ENCODE measurements around the gene PRSS38.

The PRSS38 gene

DNA sequence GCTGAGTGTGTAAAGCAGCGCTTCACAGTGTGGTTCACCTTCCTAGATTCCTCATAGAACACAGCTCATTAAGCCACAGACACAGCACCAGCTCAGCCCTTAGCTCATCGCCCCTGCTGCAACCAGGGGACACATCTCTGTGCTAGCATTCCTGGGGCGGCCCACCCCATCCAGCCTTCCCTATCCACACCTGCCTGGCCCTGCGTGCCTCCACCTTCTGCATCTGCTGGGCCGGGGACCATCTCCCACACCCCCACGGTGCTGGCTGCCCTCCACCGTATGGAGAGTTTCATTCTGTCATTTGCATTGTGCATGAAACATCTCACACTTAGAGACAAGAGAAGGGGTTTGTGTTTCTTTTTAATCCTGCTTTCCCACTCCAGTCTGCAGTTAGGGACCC lies 35.8 kb upstream of the PRSS38 start:
- DNase-seq, result no peak

DNA sequence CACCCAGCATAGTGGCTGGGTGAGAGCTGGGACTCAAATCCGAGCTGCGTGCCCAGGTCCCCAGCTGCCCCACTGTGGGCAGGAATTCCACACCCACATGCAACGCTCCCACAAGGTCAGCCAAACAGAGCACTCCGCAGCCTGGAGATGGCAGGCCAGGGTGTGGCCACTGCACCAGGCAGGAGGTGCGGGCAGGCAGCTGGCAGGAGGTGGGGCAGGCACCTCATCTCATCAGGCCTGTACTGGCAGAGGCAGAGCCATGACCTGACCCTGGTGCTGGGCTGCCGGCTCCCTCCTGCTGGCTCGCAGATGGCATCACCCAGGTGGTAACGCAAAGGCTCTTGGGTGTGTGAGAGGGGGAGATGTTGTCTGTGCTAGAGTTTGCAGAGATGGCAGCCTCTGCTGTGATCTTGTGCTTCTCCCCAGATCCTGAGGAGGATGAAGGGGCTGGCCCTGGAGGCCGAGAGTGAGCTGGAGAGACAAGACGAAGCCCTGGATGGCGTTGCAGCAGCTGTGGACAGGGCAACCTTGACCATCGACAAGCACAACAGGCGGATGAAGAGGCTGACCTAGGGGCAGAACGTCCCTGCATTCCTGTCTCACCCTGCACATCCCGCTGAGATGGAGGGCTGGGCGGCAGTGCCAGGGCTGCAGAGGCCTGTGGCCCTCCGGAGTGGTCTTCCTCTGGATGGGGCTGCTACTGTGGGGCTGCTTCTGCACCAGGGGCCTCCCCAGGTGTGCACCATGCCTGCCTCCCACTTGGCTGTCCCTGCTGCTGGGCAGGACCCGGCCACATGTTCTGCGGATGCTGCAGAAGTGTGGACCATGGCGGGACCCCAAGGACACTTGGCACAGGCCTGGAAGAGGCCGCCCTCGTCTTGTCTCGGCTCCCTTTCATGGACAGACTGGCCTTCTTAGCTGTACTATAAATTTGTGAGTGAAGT lies 35.1 kb upstream of the PRSS38 start:
- DNase-seq, result no peak

DNA sequence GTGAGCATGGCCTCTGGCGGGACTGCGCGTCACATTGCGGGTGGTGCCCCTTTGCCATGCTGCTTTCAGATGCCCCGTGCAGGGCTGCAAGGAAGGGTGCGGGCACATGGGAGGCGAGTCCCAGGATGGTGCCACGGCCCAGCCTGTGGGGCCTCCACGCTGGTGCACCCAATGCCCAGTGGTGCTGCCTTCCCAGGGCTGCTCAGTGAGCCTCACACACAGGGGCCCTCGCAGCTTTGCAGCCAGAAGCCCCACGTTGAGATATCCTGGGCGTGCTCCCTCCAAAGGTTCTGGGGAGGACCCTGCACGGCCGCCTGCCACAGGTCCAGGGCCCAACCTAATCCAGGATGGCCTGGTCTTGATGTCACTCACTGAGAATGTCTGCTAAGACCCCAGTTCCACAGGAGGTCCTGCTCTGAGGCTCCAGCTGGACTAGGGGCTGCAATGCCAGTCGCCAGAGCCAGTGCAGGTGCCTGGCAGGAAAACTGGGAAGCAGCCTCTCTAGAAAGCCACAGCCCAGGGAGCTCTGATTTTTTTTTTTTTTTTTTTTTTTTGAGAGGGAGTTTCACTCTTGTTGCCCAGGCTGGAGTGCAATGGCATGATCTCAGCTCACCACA lies 34.1 kb upstream of the PRSS38 start:
- no peak for DNase-seq

DNA sequence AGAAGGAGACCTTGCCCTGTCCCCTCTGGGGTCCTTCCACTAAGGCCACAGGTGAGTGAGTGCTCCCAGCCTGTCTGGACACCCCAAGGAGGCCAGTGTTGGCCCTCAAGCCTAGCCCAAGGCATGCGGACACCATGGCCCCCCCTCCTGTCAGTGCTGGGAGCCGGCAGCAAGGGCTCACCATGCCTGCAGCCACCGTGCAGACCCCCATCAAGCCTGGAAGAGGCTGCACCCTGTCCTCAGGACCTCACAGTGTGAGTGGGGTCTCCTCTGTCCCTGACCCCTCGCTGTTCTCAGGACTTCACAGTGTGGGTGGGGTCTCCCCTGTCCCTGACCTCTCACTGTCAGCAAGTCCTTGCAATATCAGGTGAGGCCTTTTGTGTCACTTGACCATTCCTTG lies 33.2 kb upstream of the PRSS38 start:
- no peak for DNase-seq

DNA sequence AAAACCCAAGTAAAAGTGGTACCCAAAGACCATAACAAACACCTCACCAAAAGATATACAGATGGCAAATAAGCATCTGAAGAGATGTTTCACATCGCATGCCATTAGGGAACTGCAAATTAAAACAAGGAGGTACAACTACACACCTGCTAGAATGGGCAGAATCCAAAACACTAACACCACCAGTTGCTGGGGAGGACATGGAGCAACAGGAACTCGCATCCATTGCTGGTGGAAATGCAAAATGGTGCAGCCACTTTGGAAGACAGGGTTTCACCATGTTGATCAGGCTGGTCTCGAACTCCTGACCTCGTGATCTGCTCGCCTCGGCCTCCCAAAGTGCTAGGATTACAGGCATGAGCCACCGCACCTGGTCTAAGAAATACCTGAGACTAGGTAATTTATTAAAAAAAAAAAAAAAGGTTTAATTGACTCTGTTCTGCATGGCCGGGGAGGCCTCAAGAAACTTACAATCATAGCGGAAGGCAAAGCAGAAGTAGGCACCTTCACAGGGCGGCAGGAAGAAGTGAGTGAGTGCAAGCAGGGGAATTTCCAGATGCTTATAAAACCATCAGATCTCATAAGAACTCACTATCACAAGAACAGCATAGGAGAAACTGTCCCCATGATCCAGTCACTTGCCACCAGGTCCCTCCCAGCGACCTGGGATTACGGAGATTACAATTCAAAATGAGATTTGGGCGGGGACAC lies 30.2 kb upstream of the PRSS38 start:
- no peak for DNase-seq

DNA sequence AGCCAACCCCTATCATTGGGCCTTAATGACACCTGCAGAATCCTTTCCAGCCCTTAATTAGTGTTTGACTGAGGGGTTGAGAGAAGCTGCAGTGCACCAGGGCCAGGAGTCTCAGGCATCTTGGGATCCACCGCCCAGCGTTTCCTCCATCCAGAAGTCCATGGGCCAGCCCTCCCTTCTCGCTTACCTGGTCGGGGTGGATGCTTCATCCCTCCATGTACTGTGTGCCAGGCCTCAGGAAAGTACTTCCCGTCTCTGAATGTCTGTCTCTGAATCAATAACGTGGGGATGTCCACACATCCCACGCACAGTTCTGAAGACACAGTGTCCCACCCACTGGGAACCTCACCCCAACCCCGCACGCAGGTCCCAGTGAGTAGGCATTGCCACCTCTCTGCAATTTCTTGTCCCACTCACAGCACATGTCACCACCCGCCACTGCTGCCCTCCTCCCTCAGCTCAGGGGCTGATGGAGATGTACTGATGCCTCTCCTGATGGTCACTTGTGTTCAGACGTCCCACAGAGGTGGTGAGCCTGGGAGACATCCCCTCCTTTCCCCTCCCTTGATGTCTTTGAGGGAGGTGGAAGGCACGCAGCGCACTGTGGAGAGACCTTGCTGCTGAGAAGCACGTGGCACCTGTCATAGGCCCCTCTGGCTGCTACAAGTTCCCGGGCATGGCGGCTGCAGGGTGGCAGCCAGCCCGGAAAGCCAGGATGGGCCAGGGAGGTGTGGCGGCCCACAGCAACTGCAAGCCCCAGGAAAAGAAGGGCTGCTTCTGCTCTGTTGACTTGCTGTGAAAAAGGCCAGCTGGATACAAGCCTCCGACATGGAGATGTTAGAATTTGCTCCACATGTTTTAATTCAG lies 29.4 kb upstream of the PRSS38 start:
- DNase-seq, result no peak

DNA sequence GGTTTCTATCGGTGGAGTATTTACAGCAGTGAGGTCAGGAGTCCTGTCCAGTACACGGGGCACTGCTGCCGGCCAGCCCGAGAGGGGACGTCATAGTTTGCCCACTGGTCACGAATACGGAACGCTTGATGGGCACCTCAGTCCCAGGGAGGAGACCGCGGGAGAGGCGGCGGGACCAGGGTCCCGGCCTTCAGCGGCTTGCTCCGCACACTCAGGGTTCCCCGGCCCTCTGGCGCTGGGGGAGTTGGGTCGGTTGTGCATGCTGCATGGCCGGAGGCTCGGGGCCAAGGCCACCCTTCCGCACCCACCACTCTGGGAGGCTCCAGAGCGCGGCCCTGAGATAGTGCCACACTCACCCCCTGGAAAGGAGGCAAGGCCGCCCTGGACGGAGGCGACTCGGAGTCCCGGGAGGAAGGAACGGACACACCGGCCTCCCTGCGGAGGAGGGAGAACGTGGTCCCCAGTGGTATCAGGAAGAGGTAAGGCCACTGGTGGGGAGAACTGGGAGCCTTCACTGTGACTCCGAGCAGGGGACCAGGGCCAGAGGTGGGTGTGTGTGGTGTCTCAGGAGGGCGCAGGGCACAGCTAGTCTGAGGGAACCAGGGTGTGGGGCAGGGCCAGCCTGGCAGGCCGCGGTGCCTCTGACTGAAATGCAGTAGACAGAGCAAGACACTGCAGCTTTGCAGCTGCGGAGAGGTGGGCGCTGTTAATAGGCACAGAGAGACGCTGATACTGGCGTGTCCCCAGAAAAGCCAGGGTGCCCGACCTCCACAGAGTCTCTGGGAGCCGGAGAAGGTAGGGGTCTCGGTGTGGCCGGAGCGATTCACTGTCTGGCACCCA lies 28.6 kb upstream of the PRSS38 start:
- DNase-seq, result no peak

DNA sequence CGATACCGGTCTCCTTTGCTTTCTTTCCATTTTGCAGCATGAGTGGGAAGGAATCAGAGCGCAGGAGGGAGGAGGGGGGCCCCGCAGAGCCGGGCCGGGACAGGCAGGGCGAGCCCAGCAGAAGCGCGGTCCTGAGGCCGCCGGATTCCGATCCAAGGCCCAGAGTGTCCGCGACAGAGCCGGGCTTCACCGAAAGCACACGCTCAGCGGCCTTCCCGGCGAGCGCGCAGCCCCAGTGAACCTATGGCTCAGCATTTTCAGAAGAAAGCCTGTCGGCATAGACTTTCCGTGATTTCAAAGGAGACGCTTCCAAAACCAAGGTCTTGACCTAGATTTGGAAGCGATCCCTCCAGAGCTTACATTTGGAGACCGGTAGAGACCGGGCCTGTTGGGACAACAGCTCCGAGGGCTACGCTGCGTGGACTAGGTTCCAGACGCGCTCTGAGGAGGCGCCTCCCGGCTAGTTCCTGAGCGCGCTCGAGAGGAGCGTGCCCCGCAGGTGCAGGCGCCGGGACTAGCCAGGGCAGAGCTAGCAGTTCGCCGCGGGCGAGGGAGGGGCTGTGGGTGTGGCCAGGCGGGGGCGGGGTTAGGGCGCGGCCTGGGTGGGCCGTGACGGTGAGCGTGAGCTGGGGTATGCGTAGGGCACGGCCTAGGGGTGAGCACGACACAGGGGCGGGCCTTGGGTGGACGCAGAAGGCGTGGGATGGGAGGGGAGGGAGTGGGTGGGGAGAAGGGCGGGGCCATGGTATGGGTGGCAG lies 27.8 kb upstream of the PRSS38 start:
- DNase-seq, result peak; percentile 22 to 63

DNA sequence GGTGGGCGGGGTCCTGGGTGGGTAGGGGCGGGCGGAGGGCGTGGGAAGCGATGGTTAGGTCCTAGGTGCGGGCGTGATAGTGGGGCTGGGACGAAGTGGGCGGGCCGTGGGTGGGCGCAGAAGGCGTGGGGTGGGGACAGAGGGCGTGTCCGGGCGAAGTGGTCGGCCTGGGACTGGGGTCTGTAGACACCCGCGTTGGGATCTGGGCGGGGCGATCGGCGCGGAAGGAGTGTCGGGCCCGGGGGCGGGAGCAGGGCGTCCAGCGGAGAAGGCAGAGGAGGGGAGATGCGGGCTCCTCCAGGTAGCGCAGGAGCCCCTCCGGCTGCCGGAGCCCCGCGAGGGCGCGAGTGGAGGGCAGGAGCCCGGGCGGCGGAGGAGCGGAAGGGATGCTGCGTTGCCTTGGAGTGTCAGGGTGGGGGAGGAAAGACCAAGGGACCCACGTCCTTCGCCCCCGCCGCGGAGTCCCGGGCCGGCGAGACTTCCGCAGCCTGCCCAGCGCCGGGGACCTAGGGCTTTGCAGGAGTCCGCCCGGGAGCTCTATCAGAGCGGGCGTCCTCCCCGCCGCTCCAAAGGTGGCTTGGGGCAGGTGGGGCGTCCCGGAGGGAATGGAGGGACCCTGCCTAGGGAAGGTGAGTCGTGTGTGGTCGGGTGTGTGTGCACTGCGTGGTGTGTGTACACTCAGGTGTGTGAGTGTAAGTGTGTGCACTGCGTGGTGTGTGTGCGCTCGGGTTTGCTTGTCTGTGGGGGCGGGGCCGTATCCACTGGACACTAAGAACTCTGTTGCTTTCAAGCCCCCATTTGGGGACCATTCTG lies 27.0 kb upstream of the PRSS38 start:
- DNase-seq, result no peak

DNA sequence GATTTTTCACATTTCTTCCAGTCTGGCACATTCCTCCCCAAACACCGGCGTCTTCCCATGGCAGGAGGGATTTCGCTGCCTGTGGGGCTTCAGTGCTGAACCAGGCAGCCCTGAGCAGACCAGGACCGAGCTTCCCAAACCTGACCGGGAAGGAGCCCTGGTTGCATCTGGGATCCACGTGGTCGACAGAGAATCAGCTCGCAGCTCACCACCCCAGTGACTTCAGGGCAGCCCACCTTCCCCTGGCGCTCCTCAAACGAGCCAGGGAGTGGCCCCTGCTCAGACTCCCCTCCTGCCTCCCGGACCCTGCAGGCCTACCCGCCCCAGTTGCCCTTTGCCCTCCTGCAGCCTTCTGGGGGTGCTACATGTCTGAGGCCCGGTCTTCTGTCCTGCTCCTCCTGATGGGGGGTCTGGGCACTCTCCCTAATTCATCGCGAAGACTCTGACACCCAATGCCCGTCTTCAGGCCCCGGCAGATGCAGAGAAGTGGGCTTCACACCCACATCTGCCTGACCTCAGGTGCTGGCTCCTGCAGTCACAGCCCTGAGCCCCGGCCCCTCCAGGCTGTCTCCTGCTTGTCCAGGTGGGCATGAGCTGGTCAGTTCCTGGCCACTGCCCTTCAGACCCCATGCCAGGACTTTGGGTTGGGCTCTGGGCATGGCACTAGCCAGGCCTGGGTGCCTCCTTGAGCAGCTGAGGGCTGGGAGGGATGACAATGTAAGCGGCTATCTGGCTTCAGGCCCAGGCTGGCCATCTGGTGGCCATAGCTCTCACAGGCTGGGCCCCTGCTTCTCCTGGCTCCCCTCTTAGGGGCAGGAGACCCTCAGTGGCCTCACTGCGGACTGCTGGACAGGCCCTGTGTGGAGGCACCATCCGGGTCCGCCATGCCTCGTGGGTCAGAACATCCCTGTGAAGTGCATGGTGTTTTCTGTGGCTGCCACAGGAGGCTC lies 26.1 kb upstream of the PRSS38 start:
- no peak for DNase-seq

DNA sequence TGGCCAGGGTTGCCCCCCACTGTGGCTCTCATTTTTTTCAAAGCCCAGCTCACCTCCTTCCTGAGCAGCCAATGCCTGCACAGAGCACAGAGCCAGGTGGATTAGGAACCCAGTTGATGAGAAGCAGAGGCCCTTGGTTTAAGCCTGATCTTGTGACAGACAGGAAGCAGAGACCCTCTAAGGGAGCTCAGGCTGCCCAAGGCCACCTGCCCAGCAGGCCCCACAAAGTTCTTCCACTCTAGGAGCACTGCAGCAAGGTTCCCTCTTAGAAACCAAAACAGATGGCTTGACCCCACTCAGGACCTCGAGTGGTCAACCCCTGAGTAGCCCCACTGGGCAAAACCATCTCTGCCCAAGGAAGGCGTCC lies 25.5 kb upstream of the PRSS38 start:
- no peak for DNase-seq

DNA sequence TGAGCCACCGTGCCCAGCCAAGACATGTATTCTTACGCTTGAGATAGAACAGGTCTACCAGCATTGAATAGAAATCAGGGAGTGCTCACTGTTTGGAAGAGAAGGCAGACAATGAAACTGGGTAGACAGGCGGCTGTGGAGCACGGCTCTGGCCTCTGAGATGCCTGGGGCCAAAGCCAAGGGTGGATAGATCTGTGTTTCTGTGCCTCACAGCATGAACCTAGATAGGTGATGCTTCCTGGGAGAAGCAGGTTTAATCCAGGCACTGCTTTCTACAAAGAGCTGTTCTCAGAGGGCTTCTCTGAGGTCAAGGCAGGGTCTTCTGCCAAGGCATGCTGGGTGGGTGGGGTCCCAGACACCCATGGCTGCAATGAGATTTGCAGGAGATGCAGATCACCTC lies 24.6 kb upstream of the PRSS38 start:
- no peak for DNase-seq

DNA sequence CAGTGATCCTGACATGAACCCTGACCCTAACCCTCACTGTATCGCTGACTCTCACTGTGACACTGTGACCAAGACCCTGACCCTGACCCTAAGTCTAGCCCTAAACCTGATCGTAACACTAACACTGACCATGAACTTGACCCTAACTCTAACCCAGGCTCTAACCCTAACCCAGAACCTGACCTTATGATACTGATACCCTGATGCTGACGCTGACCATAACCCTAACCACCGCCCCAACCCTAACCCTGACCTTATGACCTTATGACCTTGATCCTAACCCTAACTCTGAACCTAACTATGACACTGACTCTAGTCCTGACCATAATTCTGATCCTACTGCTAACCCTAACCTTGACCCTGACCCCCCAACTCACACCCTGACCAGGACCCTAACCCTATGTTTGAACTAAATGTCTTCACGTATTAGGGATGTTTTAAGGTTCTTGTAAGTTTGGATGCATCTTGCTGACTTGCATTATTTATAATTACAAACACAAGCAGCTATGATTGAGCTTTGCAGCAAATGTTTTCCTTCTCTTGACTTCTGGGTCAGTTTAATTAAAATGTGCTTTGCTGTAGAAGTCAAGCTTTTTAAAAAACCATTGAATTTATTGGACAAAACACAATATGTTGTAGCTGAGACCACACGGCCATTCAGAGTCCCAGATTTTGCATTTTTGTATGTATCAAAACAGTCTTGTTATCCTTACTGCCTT lies 23.9 kb upstream of the PRSS38 start:
- DNase-seq, result no peak

DNA sequence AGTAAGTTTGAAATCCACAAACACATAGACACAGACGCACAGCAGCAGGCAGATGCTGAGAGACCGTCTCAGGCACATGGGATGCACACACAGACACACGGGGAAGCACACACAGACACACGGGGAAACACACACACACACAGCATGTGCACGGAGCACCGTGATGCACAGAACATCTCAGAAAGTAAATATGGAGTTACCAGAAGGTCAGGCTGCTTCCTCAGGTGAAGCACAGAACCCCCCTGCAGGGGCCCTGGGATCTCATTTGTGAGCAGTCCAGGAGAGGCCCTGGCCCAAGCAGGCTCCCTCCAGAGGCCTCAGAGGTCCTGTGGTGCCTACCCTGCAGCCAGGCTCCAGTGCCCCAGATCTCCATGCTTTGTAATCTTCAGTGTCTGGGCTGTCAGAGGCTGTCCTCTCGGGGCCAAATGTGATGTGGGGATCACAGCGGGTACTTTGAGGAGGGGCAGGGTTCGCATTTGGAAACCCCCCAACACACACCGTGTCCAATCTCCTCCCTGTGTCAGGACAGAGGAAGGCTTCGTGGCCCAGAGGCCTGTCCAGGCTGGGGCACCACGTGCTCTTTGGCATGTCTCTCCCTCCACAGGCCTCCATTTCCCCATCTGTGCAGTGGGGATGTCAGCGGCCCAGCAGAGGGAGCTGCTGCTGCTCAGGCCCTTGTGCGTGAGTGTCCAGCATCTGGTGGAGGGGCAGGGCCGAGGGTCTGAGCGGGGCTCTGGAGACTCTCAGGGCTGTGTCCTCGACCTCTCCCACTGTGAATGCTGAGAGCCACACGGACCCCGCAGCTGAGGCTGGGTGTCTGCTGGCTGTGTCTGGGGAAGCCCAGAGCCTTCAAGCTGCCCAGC lies 23.0 kb upstream of the PRSS38 start:
- DNase-seq, result no peak

DNA sequence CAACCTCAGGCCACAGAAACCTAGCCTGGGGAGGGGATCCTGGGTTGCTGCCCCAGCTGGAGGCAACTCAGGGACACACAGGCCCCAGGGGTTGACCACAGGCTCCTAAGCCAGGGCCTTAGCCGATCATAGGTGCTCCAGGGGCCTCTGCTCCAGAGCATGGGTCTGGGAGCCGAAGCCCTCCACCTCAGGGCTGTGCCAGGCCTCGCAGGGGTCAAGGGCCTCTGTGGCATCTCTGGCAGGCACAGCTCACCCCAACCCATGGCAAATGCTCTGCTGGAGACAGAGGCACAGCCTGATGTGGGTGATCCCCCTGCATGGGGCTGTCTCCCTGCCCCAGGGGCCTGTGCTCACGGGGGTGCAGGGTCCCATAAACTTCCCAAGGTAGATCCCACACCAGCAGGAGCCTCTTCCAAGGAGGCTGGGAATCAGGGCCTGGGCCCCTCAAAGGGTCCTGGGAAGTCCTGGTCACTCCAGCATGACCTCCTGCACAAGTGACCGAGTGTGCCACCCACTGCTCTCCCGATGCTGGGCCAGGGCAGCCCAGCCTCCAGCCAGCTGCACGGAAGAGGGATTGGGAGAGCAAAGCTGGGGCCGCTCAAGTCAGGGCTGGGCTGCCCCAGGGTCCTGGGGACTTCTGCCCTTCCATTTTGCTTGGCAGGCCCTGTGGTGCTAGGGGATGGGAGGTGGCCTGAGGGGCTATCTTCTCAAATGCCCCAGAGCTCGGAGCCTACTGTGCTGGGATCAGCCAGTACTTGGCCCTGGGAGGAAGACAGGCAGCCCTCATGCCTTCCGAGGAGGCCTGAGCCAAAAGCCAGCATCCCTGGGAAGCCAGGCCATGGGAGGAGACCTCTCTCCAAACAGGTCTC lies 22.2 kb upstream of the PRSS38 start:
- no peak for DNase-seq

All from hippocampal formation (tissue), 2 donors.